ENCODE data around the gene TEX261. TPM values are rescaled to one million over a fixed set of nuclear protein-coding genes. Genes with fewer than 3 reads are reported as not detected.

TEX261 gene

DNA sequence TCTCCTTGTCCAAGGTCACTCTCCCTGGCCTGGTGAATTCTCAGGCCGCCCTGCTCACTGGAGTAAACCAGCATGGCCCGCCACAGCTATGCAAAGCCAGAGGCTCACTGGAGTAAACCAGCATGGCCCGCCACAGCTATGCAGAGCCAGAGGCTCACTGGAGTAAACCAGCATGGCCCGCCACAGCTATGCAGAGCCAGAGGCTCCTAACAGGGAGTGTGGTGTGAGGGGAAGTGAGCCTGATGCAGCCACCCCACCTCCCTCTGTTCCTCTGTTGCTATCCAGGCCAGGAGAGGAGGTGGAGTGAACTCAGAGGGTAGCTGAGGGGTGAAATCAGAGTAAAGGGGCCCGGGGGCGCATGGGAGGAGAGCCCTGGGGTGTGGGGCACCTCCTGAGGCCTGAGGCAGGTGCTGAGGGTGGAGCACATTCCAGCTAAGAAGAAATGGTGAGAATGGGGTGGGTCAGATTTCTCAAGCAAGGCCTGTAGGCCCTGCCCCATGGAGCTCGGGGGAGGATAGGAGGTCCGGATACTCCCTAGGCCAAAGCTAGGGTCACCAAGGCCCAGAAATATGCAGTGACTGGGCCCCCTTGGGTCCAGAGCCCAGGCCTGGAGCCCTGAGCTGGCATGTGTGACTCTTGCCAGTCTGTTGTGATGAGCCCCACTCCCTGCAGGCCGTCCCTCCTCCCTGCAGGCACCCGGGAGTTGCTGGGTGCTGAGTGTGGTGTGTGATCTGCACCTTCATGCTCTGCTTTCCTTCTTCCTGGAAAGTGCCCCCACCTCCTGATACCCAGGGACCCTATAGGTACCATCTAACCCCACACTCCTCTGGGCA, 57.5 kb downstream of the TEX261 start:
- Histone ChIP-seq H3K4ac (ENCODE audit: low read depth in 1 of 2, low read length in 2 of 2) (no peak overlapping the region), H3K4me3 (ENCODE audit: insufficient read depth in 1 of 2, low read depth in 1 of 2, low read length in 2 of 2) (no peak overlapping the region), H3K27ac (ENCODE audit: low read length, poor library complexity, severe bottlenecking) (no peak overlapping the region), H3K36me3 (ENCODE audit: control insufficient read depth in 1 of 2, insufficient read depth in 2 of 2, low read depth in 1 of 2, low read length in 2 of 2) (peaks cover 0 to 3% of the 10 kb centered on the region in 2 experiments), H2AFZ (ENCODE audit: low read depth, low read length) (no peak overlapping the region), H4K8ac (ENCODE audit: low read length) (no peak overlapping the region), H3K9ac (ENCODE audit: low read length) (no peak overlapping the region), H2BK5ac (ENCODE audit: low read depth, low read length, poor library complexity, severe bottlenecking) (no peak overlapping the region), H3K23ac (ENCODE audit: low read length in 2 of 2) (no peak overlapping the region), H3K18ac (ENCODE audit: low read depth in 1 of 2, low read length in 2 of 2) (no peak overlapping the region), H3K9me3 (ENCODE audit: control insufficient read depth, low read length) (no peaks in the 10 kb centered on the region), H2BK120ac (ENCODE audit: low read depth, low read length) (no peak overlapping the region), H3K79me1 (replicated peaks; ENCODE audit: low read length, poor library complexity, severe bottlenecking) (no peaks in the 10 kb centered on the region), H3K4me1 (ENCODE audit: control insufficient read depth, insufficient read depth, low read depth, low read length) (peaks cover 7% of the 10 kb centered on the region), H3K14ac (ENCODE audit: low read length in 2 of 2) (no peak overlapping the region), H2AK5ac (ENCODE audit: low read length, severe bottlenecking) (no peak overlapping the region), H3K27me3 (ENCODE audit: control insufficient read depth in 1 of 2, insufficient read depth in 1 of 2, low read length in 2 of 2) (peaks cover 38 to 41% of the 10 kb centered on the region in 2 experiments), H2BK12ac (ENCODE audit: low read length in 2 of 2) (no peak overlapping the region), H2BK15ac (ENCODE audit: low read depth, poor library complexity, severe bottlenecking) (no peak overlapping the region), H4K91ac (ENCODE audit: low read length) (no peak overlapping the region), H3K4me2 (ENCODE audit: low read length, poor library complexity, severe bottlenecking) (no peak overlapping the region)
- 51% methylated on average over 8 of the region's 10 CpGs for WGBS
- no peak for DNase-seq

- no peaks in the 10 kb centered on the region for H3K9me3 ChIP-seq (ENCODE audit: control insufficient read depth, low read length)
- peaks cover 7% of the 10 kb centered on the region for H3K4me1 ChIP-seq (ENCODE audit: control insufficient read depth, insufficient read depth, low read depth, low read length)
- peaks cover 0 to 3% of the 10 kb centered on the region in 2 experiments for H3K36me3 ChIP-seq (ENCODE audit: control insufficient read depth in 1 of 2, insufficient read depth in 2 of 2, low read depth in 1 of 2, low read length in 2 of 2)
- no peak overlapping the region for H3K23ac ChIP-seq (ENCODE audit: low read length in 2 of 2)
- no peak overlapping the region for H2BK12ac ChIP-seq (ENCODE audit: low read length in 2 of 2)
- H3K27me3 ChIP-seq (ENCODE audit: control insufficient read depth in 1 of 2, insufficient read depth in 1 of 2, low read length in 2 of 2): peaks cover 34 to 41% of the 10 kb centered on the region in 2 experiments
- H4K91ac ChIP-seq (ENCODE audit: low read length): no peak overlapping the region
- no peak overlapping the region for H3K4ac ChIP-seq (ENCODE audit: low read depth in 1 of 2, low read length in 2 of 2)
- no peak overlapping the region for H4K8ac ChIP-seq (ENCODE audit: low read length)
- no peak overlapping the region for H3K4me3 ChIP-seq (ENCODE audit: insufficient read depth in 1 of 2, low read depth in 1 of 2, low read length in 2 of 2)
- no peak overlapping the region for H2AFZ ChIP-seq (ENCODE audit: low read depth, low read length)
- no peak overlapping the region for H2BK5ac ChIP-seq (ENCODE audit: low read depth, low read length, poor library complexity, severe bottlenecking)
- no peak overlapping the region for H3K27ac ChIP-seq (ENCODE audit: low read length, poor library complexity, severe bottlenecking)
- no peak overlapping the region for H2AK5ac ChIP-seq (ENCODE audit: low read length, severe bottlenecking)
- no peak overlapping the region for H3K14ac ChIP-seq (ENCODE audit: low read length in 2 of 2)
- 83% methylated on average over 10 of the region's 10 CpGs for WGBS
- H2BK120ac ChIP-seq (ENCODE audit: low read depth, low read length): no peak overlapping the region
- no peaks in the 10 kb centered on the region for H3K79me1 ChIP-seq (replicated peaks; ENCODE audit: low read length, poor library complexity, severe bottlenecking)
- no peak overlapping the region for H3K18ac ChIP-seq (ENCODE audit: low read depth in 1 of 2, low read length in 2 of 2)
- no peak overlapping the region for H2BK15ac ChIP-seq (ENCODE audit: low read depth, poor library complexity, severe bottlenecking)
- H3K9ac ChIP-seq (ENCODE audit: low read length): no peak overlapping the region
- H3K4me2 ChIP-seq (ENCODE audit: low read length, poor library complexity, severe bottlenecking): no peak overlapping the region
- DNase-seq: no peak
These were observed 58.3 kb downstream of the TEX261 start for GRCh38 chr2:70936165-70936978.

Small RNA genes within 50 kb of the gene (small RNA-seq; reads per million reads assigned to genes)
- not detected for gene RN7SL160P (ENCODE audit: low read depth)

Data from mesenchymal stem cell (in vitro differentiated cells and primary cell).